Hair follicular keratinocyte (primary cell): ENCODE results near the gene CACNA1D. TPM values are rescaled to one million over a fixed set of nuclear protein-coding genes. Genes with fewer than 3 reads are reported as not detected.

Experiments
- total RNA-seq: library from RNA; depleted of rRNA; stranded (reverse); fragments of >200 nt; gene quantifications from 2 replicates; pipeline ENCODE4 v1.2.3, GENCODE V29; 2015

Gene CACNA1D
- total RNA-seq: not detected in 2 replicates

DNA sequence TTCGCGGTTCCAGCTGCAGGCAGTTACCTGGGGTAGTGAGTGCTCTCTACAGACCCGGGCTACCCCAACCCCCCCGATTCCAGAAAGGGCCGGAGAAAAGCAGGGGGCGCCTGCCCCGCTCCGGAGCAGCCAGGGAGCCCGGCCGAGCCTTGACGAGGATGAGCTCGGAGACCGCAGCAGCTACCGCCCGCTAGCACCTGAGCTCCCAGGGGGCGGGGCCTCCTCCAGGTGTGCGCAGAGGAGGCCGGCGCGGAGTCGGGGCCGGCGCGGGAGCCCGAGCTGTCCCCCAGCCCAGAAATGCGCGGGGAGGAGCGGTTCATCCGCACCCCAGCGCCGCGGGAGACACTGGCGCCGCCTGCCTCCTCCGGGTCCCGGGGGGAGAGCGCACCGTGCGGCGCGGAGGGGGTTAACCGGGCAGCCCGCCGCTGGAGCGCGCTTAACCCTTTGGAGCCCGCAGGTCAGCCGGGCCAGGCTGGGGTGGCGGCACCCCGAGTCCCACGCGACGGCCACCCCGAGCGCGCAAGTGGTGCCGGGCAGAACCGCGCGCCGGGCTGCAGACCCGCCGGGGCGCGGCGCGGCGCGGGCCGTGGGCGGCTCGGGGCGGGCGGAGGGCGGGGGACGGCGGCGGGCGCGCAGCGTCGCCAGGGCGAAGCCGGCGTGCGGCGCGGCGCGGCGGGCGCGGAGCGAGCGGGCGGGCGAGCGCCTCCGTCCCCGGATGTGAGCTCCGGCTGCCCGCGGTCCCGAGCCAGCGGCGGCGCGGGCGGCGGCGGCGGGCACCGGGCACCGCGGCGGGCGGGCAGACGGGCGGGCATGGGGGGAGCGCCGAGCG, at the start of gene CACNA1D:
TSS of gene CACNA1D (plus strand) at position 649 of the 829 bp plus-strand sequence. CDS start 556 bp downstream, outside the sequence.

DNA sequence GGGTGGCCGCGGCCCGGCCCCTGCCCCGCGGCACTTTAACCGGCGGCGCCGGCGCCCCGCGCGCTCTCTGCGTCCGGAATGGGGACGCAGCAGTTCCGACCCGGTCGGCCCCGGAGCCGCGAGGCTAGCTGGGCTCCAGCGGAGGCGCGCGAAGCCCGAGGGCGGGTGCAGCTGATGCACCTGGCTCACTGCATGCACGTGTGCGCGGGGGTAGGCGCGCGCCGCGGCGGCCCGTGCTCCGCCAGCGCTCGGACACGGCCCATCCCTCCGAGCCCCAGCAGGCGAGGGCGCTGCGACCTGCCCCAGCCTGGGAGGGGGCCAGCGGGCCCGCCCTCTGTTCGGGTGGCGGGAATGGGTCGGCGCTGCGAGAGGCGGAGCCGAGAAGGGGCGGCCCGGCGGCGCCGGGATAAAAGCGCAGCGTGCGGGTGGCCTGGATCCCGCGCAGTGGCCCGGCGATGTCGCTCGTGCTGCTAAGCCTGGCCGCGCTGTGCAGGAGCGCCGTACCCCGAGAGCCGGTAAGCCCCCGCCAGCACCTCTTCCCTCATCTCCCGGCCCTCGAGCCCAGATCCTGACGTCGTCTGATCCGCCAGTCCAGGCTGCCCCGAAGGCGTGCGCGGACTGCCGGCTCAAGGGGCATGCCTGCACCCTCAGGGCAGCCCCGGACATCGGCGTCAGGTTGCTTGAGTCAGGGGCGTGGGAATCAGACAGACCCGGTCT, 351.9 kb downstream of the CACNA1D start, which contains the start of the genes CHDH and IL17RB:
TSS of gene CHDH (minus strand) at position 286 of the 717 bp plus-strand sequence. CDS start 22,411 bp downstream, outside the sequence.
TSS of gene IL17RB (plus strand) at position 435 of the 717 bp plus-strand sequence. CDS start at position 456, 21 bp downstream.

Other genes starting within 250 kb of the CACNA1D start
- 768 and 817 TPM in 2 replicates for gene TKT, start 238.6 kb upstream of the CACNA1D start, total RNA-seq
- 10.1 and 10.6 TPM in 2 replicates for gene DCP1A, start 147.1 kb upstream of the CACNA1D start, total RNA-seq